Nephron (organoid): ENCODE results near the gene ZBTB20.

ENCODE experiments used
- H3K27ac Mint-ChIP-seq, 3 experiments: 2 replicates each; pipeline ENCODE4 v1.8.0; 2020; ENCODE audit warnings: mixed read lengths in 3 of 3, mild to moderate bottlenecking in 2 of 3, moderate library complexity in 1 of 3
- H3K27me3 Mint-ChIP-seq: 2 replicates; pipeline ENCODE4 v1.8.0; 2021; ENCODE audit warnings: low read depth, mild to moderate bottlenecking, moderate library complexity, mixed read lengths
- H3K36me3 Mint-ChIP-seq: 2 replicates; pipeline ENCODE4 v1.8.0; 2020; ENCODE audit warnings: low read depth, mixed read lengths
- H3K4me1 Mint-ChIP-seq: 2 replicates; pipeline ENCODE4 v1.8.0; 2020; ENCODE audit warnings: mixed read lengths
- H3K4me3 Mint-ChIP-seq, 3 experiments: 2 replicates each; pipeline ENCODE4 v1.8.0; 2020; ENCODE audit warnings: mild to moderate bottlenecking in 3 of 3, mixed read lengths in 3 of 3, moderate library complexity in 2 of 3
- H3K9me3 Mint-ChIP-seq: 2 replicates; pipeline ENCODE4 v1.8.0; 2020; ENCODE audit warnings: mixed read lengths
- CTCF ChIP-seq, 3 experiments: fragments of 200-600 bp; sonication (generic); IDR thresholded peaks; one replicate each; pipeline ENCODE4 v1.5.0; 2021; ENCODE audit warnings: antibody characterized with exemption in 3 of 3; ENCODE audit not compliant: unreplicated experiment in 3 of 3

ZBTB20 gene

GRCh38 chr3:114494498-114494897 is 652.6 kb downstream of the ZBTB20 start:
- no peaks in the 10 kb centered on the region for H3K36me3 Mint-ChIP-seq
- no peak for TF ChIP-seq CTCF (IDR thresholded peaks at IDR 0.05; ENCODE audit: unreplicated experiment in 3 of 3)
- H3K9me3 Mint-ChIP-seq: no peaks in the 10 kb centered on the region
- H3K27ac Mint-ChIP-seq: no peak overlapping the region
- no peaks in the 10 kb centered on the region for H3K27me3 Mint-ChIP-seq
- no peak overlapping the region for H3K4me3 Mint-ChIP-seq
- peaks cover 18% of the 10 kb centered on the region for H3K4me1 Mint-ChIP-seq

- Mint-ChIP-seq H3K27ac (no peak overlapping the region), H3K9me3 (no peaks in the 10 kb centered on the region), H3K4me3 (no peak overlapping the region), H3K27me3 (no peaks in the 10 kb centered on the region), H3K4me1 (no peaks in the 10 kb centered on the region), H3K36me3 (no peaks in the 10 kb centered on the region)
- no peak for TF ChIP-seq CTCF (IDR thresholded peaks at IDR 0.05; ENCODE audit: unreplicated experiment in 3 of 3)
Observed at GRCh38 chr3:114490829-114491228, 656.3 kb downstream of the ZBTB20 start.

GRCh38 chr3:114487502-114487901 is 659.6 kb downstream of the ZBTB20 start:
- H3K4me3 Mint-ChIP-seq: no peak overlapping the region
- H3K27me3 Mint-ChIP-seq: no peaks in the 10 kb centered on the region
- no peaks in the 10 kb centered on the region for H3K36me3 Mint-ChIP-seq
- H3K4me1 Mint-ChIP-seq: peaks cover 7% of the 10 kb centered on the region
- H3K9me3 Mint-ChIP-seq: no peaks in the 10 kb centered on the region
- H3K27ac Mint-ChIP-seq: no peak overlapping the region
- no peak for TF ChIP-seq CTCF (IDR thresholded peaks at IDR 0.05; ENCODE audit: unreplicated experiment in 3 of 3)

DNA sequence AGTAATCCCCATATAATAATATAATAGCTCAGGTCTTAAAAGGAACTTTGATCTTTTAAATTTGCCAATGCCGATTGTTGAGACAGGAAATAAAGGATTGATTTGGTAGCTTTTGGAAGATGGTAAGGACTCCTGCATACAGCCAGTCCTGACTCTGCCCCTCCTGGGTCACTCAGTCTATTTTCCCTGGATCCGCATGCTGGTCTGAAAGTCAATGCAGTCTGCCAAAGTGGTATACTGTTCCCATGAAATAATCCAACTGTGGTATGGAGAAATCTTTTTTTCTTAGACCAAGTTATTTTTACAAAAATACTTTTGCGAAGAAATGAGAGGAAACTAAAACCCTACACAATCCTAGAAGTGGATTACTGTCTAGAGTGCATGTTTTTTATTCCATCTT is 662.2 kb downstream of the ZBTB20 start:
- no peaks in the 10 kb centered on the region for H3K27me3 Mint-ChIP-seq
- H3K9me3 Mint-ChIP-seq: no peaks in the 10 kb centered on the region
- no peaks in the 10 kb centered on the region for H3K36me3 Mint-ChIP-seq
- H3K4me3 Mint-ChIP-seq: no peak overlapping the region
- no peak overlapping the region for H3K27ac Mint-ChIP-seq
- peaks cover 11% of the 10 kb centered on the region for H3K4me1 Mint-ChIP-seq
- no peak for TF ChIP-seq CTCF (IDR thresholded peaks at IDR 0.05; ENCODE audit: unreplicated experiment in 3 of 3)

DNA sequence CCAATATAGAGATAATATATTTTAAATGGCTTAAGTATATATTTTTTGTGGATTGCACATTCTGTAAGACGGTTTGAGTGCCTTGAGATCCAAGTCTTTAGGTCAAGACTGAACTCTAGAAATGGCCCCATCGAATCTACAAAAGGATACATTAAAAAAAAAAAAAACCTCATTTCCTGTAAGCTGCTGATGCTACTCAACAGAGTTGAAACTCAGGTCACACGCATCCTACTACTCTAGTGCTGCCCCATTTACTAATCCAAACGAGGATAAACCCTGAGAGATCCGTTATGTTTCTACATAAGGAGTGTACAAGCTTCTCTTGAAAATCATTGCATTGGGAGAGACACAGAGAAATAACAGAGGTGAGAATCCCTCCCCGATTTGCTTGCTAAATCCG is 666.0 kb downstream of the ZBTB20 start:
- H3K4me1 Mint-ChIP-seq: peaks cover 16% of the 10 kb centered on the region
- TF ChIP-seq CTCF (IDR thresholded peaks at IDR 0.05; ENCODE audit: unreplicated experiment in 3 of 3): no peak
- H3K27ac Mint-ChIP-seq: no peak overlapping the region
- no peak overlapping the region for H3K4me3 Mint-ChIP-seq
- H3K27me3 Mint-ChIP-seq: no peaks in the 10 kb centered on the region
- H3K36me3 Mint-ChIP-seq: no peaks in the 10 kb centered on the region
- no peaks in the 10 kb centered on the region for H3K9me3 Mint-ChIP-seq

- Mint-ChIP-seq H3K4me3 (no peak overlapping the region), H3K27ac (no peak overlapping the region), H3K36me3 (no peaks in the 10 kb centered on the region), H3K27me3 (no peaks in the 10 kb centered on the region), H3K4me1 (peaks cover 16% of the 10 kb centered on the region), H3K9me3 (no peaks in the 10 kb centered on the region)
- no peak for TF ChIP-seq CTCF (IDR thresholded peaks at IDR 0.05; ENCODE audit: unreplicated experiment in 3 of 3)
Observed at GRCh38 chr3:114480442-114480841, 666.6 kb downstream of the ZBTB20 start.
